Measurements from ENCODE around the gene TBC1D8B. TPM values are rescaled to one million over a fixed set of nuclear protein-coding genes. Genes with fewer than 3 reads are reported as not detected.
"Not testable (repeated sequence)": the region's sequence is repeated elsewhere in the genome, so short reads cannot be mapped to it uniquely, and the experiment has no call there.

TBC1D8B gene
- 12.3 and 14.7 TPM in 2 replicates for total RNA-seq

GRCh38 chrX:106802388-106803275 lies at the start of gene TBC1D8B:
TBC1D8B (plus strand) TSS chrX:106802673; CDS start chrX:106802854, 181 bp downstream.
- Histone ChIP-seq H4K20me1 (ENCODE audit: insufficient read depth, low read length) (peaks cover 2% of the 10 kb centered on the region), H3K4me2 (ENCODE audit: insufficient read depth, low read length) (peak within 1 kb of the TSS; percentile 83), H3K36me3 (ENCODE audit: insufficient read depth, low read length) (no peaks in the 10 kb centered on the region), H3K4me3 (ENCODE audit: insufficient read depth, low read length) (peak within 1 kb of the TSS; percentile 88), H3K4me1 (ENCODE audit: insufficient read depth, low read length) (peaks cover 6% of the 10 kb centered on the region), H3K27ac (ENCODE audit: low read depth, low read length) (peak within 1 kb of the TSS; percentile 86), H3K9me3 (ENCODE audit: low read depth, low read length) (no peaks in the 10 kb centered on the region), H3K27me3 (ENCODE audit: insufficient read depth, low read length) (peaks cover 19% of the 10 kb centered on the region), H2AFZ (ENCODE audit: low read length) (peak within 1 kb of the TSS; percentile 95), H3K79me2 (ENCODE audit: insufficient read depth, low read length) (peaks cover 25% of the 10 kb centered on the region)
- peak; percentile 59 for DNase-seq (ENCODE audit: insufficient read length, low spot score, missing footprints)
- TF ChIP-seq CTCF (IDR thresholded peaks at IDR 0.05; ENCODE audit: extremely low read depth, low read depth, low read length): no peak

- not testable (repeated sequence) for H3K36me3 ChIP-seq (ENCODE audit: insufficient read depth, low read length); DNase-seq (ENCODE audit: insufficient read length, low spot score, missing footprints); H3K9me3 ChIP-seq (ENCODE audit: low read depth, low read length); H4K20me1 ChIP-seq (ENCODE audit: insufficient read depth, low read length); H2AFZ ChIP-seq (ENCODE audit: low read length); H3K27me3 ChIP-seq (ENCODE audit: insufficient read depth, low read length); H3K27ac ChIP-seq (ENCODE audit: low read depth, low read length); H3K79me2 ChIP-seq (ENCODE audit: insufficient read depth, low read length); H3K4me3 ChIP-seq (ENCODE audit: insufficient read depth, low read length); H3K4me1 ChIP-seq (ENCODE audit: insufficient read depth, low read length); H3K4me2 ChIP-seq (ENCODE audit: insufficient read depth, low read length)
Observed at GRCh38 chrX:106769288-106769687, 33.2 kb upstream of the TBC1D8B start.

GRCh38 chrX:106774981-106775380 lies 27.5 kb upstream of the TBC1D8B start:
- no peak for DNase-seq (ENCODE audit: insufficient read length, low spot score, missing footprints)
- no peak overlapping the region for H3K4me2 ChIP-seq (ENCODE audit: insufficient read depth, low read length)
- H3K4me3 ChIP-seq (ENCODE audit: insufficient read depth, low read length): no peak overlapping the region
- H3K27me3 ChIP-seq (ENCODE audit: insufficient read depth, low read length): peaks cover 11% of the 10 kb centered on the region
- no peaks in the 10 kb centered on the region for H3K4me1 ChIP-seq (ENCODE audit: insufficient read depth, low read length)
- no peaks in the 10 kb centered on the region for H3K36me3 ChIP-seq (ENCODE audit: insufficient read depth, low read length)
- H2AFZ ChIP-seq (ENCODE audit: low read length): no peak overlapping the region
- TF ChIP-seq CTCF (IDR thresholded peaks at IDR 0.05; ENCODE audit: extremely low read depth, low read depth, low read length): no peak
- no peaks in the 10 kb centered on the region for H3K79me2 ChIP-seq (ENCODE audit: insufficient read depth, low read length)
- no peaks in the 10 kb centered on the region for H4K20me1 ChIP-seq (ENCODE audit: insufficient read depth, low read length)
- no peaks in the 10 kb centered on the region for H3K9me3 ChIP-seq (ENCODE audit: low read depth, low read length)
- H3K27ac ChIP-seq (ENCODE audit: low read depth, low read length): no peak overlapping the region

GRCh38 chrX:106780264-106780663 lies 22.2 kb upstream of the TBC1D8B start:
- Histone ChIP-seq H3K27ac (ENCODE audit: low read depth, low read length) (no peak overlapping the region), H3K9me3 (ENCODE audit: low read depth, low read length) (no peaks in the 10 kb centered on the region), H3K36me3 (ENCODE audit: insufficient read depth, low read length) (no peaks in the 10 kb centered on the region), H3K4me2 (ENCODE audit: insufficient read depth, low read length) (no peak overlapping the region), H3K79me2 (ENCODE audit: insufficient read depth, low read length) (no peaks in the 10 kb centered on the region), H2AFZ (ENCODE audit: low read length) (no peak overlapping the region), H3K4me3 (ENCODE audit: insufficient read depth, low read length) (no peak overlapping the region), H4K20me1 (ENCODE audit: insufficient read depth, low read length) (no peaks in the 10 kb centered on the region), H3K4me1 (ENCODE audit: insufficient read depth, low read length) (no peaks in the 10 kb centered on the region), H3K27me3 (ENCODE audit: insufficient read depth, low read length) (peaks cover 27% of the 10 kb centered on the region)
- no peak for DNase-seq (ENCODE audit: insufficient read length, low spot score, missing footprints)
- no peak for TF ChIP-seq CTCF (IDR thresholded peaks at IDR 0.05; ENCODE audit: extremely low read depth, low read depth, low read length)
